ENCODE measurements around the gene NARF.

Gene NARF

GRCh38 chr17:82464567-82464929 lies 6.0 kb downstream of the NARF start:
- no peak overlapping the region for H3K9ac ChIP-seq (ENCODE audit: low read length)
- no peak overlapping the region for H2AFZ ChIP-seq (ENCODE audit: low read depth, low read length, severe bottlenecking)
- peaks cover 1% of the 10 kb centered on the region; the same call in 1 of the 2 replicates for H3K79me2 ChIP-seq (ENCODE audit: insufficient read depth, low read length)
- H3K4me2 ChIP-seq (ENCODE audit: low read depth, low read length, poor library complexity, severe bottlenecking) = no peak overlapping the region
- no peak overlapping the region for H3K4me3 ChIP-seq (ENCODE audit: insufficient read depth, low read length, poor library complexity, severe bottlenecking)
- H3K27ac ChIP-seq (ENCODE audit: low read depth, low read length) = no peak overlapping the region
- H3F3A ChIP-seq (ENCODE audit: insufficient read depth) = no peaks in the 10 kb centered on the region
- H3K27me3 ChIP-seq (ENCODE audit: low read length) = no peaks in the 10 kb centered on the region
- no peaks in the 10 kb centered on the region for H4K20me1 ChIP-seq (ENCODE audit: low read depth, low read length)
- no peaks in the 10 kb centered on the region for H3K9me2 ChIP-seq (replicated peaks; ENCODE audit: insufficient read depth, low read length)
- H3K36me3 ChIP-seq (ENCODE audit: low read length) = peaks cover 7% of the 10 kb centered on the region; the same call in 1 of the 2 replicates
- TF ChIP-seq EZH2phosphoT487 (conservative IDR thresholded peaks at IDR 0.05; ENCODE audit: low read length) (no peak), CTCF (IDR thresholded peaks at IDR 0.05; ENCODE audit: insufficient read depth, low read length, poor library complexity, severe bottlenecking) (no peak)
- no peaks in the 10 kb centered on the region for H3K9me3 ChIP-seq (ENCODE audit: insufficient read depth, low read length)

GRCh38 chr17:82465023-82465603 lies 6.6 kb downstream of the NARF start:
- H3K27ac ChIP-seq (ENCODE audit: low read depth, low read length) = no peak overlapping the region
- H3K4me2 ChIP-seq (ENCODE audit: low read depth, low read length, poor library complexity, severe bottlenecking) = no peak overlapping the region
- no peaks in the 10 kb centered on the region for H3K27me3 ChIP-seq (ENCODE audit: low read length)
- H4K20me1 ChIP-seq (ENCODE audit: low read depth, low read length) = no peaks in the 10 kb centered on the region
- no peak overlapping the region for H2AFZ ChIP-seq (ENCODE audit: low read depth, low read length, severe bottlenecking)
- H3F3A ChIP-seq (ENCODE audit: insufficient read depth) = no peaks in the 10 kb centered on the region
- H3K36me3 ChIP-seq (ENCODE audit: low read length) = peaks cover 7% of the 10 kb centered on the region; the same call in 1 of the 2 replicates
- no peak overlapping the region for H3K9ac ChIP-seq (ENCODE audit: low read length)
- H3K9me2 ChIP-seq (replicated peaks; ENCODE audit: insufficient read depth, low read length) = no peaks in the 10 kb centered on the region
- H3K79me2 ChIP-seq (ENCODE audit: insufficient read depth, low read length) = no peaks in the 10 kb centered on the region
- no peak for TF ChIP-seq CTCF (IDR thresholded peaks at IDR 0.05; ENCODE audit: insufficient read depth, low read length, poor library complexity, severe bottlenecking)
- TF ChIP-seq EZH2phosphoT487 (conservative IDR thresholded peaks at IDR 0.05; ENCODE audit: low read length) = no peak
- no peaks in the 10 kb centered on the region for H3K9me3 ChIP-seq (ENCODE audit: insufficient read depth, low read length)
- H3K4me3 ChIP-seq (ENCODE audit: insufficient read depth, low read length, poor library complexity, severe bottlenecking) = no peak overlapping the region

- Histone ChIP-seq H3K27ac (ENCODE audit: low read depth, low read length) (no peak overlapping the region), H2AFZ (ENCODE audit: low read depth, low read length, severe bottlenecking) (no peak overlapping the region), H3K27me3 (ENCODE audit: low read length) (no peaks in the 10 kb centered on the region), H3K9me2 (replicated peaks; ENCODE audit: insufficient read depth, low read length) (no peaks in the 10 kb centered on the region), H3K4me2 (ENCODE audit: low read depth, low read length, poor library complexity, severe bottlenecking) (no peak overlapping the region), H3F3A (ENCODE audit: insufficient read depth) (no peaks in the 10 kb centered on the region), H3K9ac (ENCODE audit: low read length) (no peak overlapping the region), H3K9me3 (ENCODE audit: insufficient read depth, low read length) (no peaks in the 10 kb centered on the region), H3K36me3 (ENCODE audit: low read length) (peaks cover 7% of the 10 kb centered on the region; the same call in 1 of the 2 replicates), H3K4me3 (ENCODE audit: insufficient read depth, low read length, poor library complexity, severe bottlenecking) (no peak overlapping the region), H4K20me1 (ENCODE audit: low read depth, low read length) (no peaks in the 10 kb centered on the region), H3K79me2 (ENCODE audit: insufficient read depth, low read length) (no peaks in the 10 kb centered on the region)
- no peak for TF ChIP-seq EZH2phosphoT487 (conservative IDR thresholded peaks at IDR 0.05; ENCODE audit: low read length)
- no peak for TF ChIP-seq CTCF (IDR thresholded peaks at IDR 0.05; ENCODE audit: insufficient read depth, low read length, poor library complexity, severe bottlenecking)
Observed at GRCh38 chr17:82468692-82469091, 10.2 kb downstream of the NARF start.

Measured in SU-DHL-6 (cell line).